HG03575 (cell line): ENCODE measurements around the gene SLC4A2.

ENCODE experiments used
- ATAC-seq: cut with Tn5 transposase; IDR thresholded peaks from one replicate; pipeline ENCODE4 v1.9.1; 2021; ENCODE audit not compliant: unreplicated experiment, insufficient number of reproducible peaks, low FRiP score; ENCODE audit errors: extremely low read depth

The SLC4A2 gene

GRCh38 chr7:151073990-151074389 is 14.6 kb downstream of the SLC4A2 start:
- ATAC-seq = no peak

- no peak for ATAC-seq
Measured at GRCh38 chr7:151074817-151075661, 15.7 kb downstream of the SLC4A2 start.

GRCh38 chr7:151075662-151075971 is 16.2 kb downstream of the SLC4A2 start:
- ATAC-seq = no peak

GRCh38 chr7:151075978-151076426 is 16.6 kb downstream of the SLC4A2 start:
- no peak for ATAC-seq

- ATAC-seq = no peak
Measured at GRCh38 chr7:151076863-151077704, 17.7 kb downstream of the SLC4A2 start.

- no peak for ATAC-seq
Measured at GRCh38 chr7:151077705-151078232, 18.4 kb downstream of the SLC4A2 start.

GRCh38 chr7:151078233-151079040 is 19.0 kb downstream of the SLC4A2 start:
- ATAC-seq = no peak

GRCh38 chr7:151079199-151079910 is 20.0 kb downstream of the SLC4A2 start:
- no peak for ATAC-seq

GRCh38 chr7:151080067-151080521 is 20.7 kb downstream of the SLC4A2 start:
- ATAC-seq = no peak

- no peak for ATAC-seq
Measured at GRCh38 chr7:151080522-151081169, 21.3 kb downstream of the SLC4A2 start, which contains the start of gene FASTK. TSS of gene FASTK (minus strand) at chr7:151080809. CDS start at chr7:151080766, 43 bp downstream.

GRCh38 chr7:151081170-151082101 is 22.0 kb downstream of the SLC4A2 start:
- no peak for ATAC-seq

GRCh38 chr7:151082141-151083070 is 23.0 kb downstream of the SLC4A2 start:
- no peak for ATAC-seq

GRCh38 chr7:151083071-151083823 is 23.9 kb downstream of the SLC4A2 start, which contains the start of gene TMUB1:
TSS of gene TMUB1 (minus strand) at chr7:151083493. CDS start at chr7:151082563, 930 bp downstream.
- no peak for ATAC-seq

- ATAC-seq = no peak
Measured at GRCh38 chr7:151083824-151084160, 24.4 kb downstream of the SLC4A2 start.

- no peak for ATAC-seq
Measured at GRCh38 chr7:151085329-151085690, 25.9 kb downstream of the SLC4A2 start.
